A673 (cell line): ENCODE measurements around the gene HS3ST6.

Experiments
- CTCF ChIP-seq: fragments of 300-800, 200-600 bp; sonication (generic); conservative IDR thresholded peaks from 2 replicates; pipeline ENCODE4 v1.5.1; 2017; ENCODE audit warnings: low read depth, mild to moderate bottlenecking, antibody characterized with exemption, low read length, moderate library complexity, mixed read lengths
- EZH2 ChIP-seq: fragments of 200-600 bp; sonication (generic); IDR thresholded peaks from 2 replicates; pipeline ENCODE4 v1.6.1; 2017; ENCODE audit warnings: borderline replicate concordance, low read depth, mild to moderate bottlenecking, mixed read lengths, antibody characterized with exemption, low read length; ENCODE audit not compliant: poor library complexity, severe bottlenecking

GRCh38 chr16:1933097-1933661, 15.0 kb upstream of the HS3ST6 start:
- no peak for TF ChIP-seq CTCF
- no peak for TF ChIP-seq EZH2
